IMR-90 (cell line): ENCODE results near the gene G3BP1. TPM values are rescaled to one million over a fixed set of nuclear protein-coding genes. Genes with fewer than 3 reads are reported as not detected.
A peak's percentile ranks its signal among the peaks of the same experiment; 100 is the strongest.

ENCODE experiments used
- ATAC-seq: fragments of 200-7000 bp; cut with Tn5 transposase; 2 replicates; pipeline ENCODE4 v1.9.1; 2020; ENCODE audit warnings: low read depth, mild to moderate bottlenecking, moderate library complexity
- BruUV-seq: library from RNA; stranded (reverse); fragments of 400-500 nt; replicated peaks from 2 replicates; lab custom pipeline; 2021; lab: Mats Ljungman, UMichigan
- CTCF ChIA-PET: fragments of 300-600 bp; formaldehyde crosslinking; extraction: SDS; loops from one replicate; lab custom pipeline; 2021; ENCODE audit warnings: antibody characterized with exemption; lab: Yijun Ruan, JAX
- POLR2A ChIA-PET: fragments of 300-600 bp; sonication (Branson Sonifier 250); formaldehyde crosslinking; loops from one replicate; lab custom pipeline; 2022; ENCODE audit warnings: antibody characterized with exemption; ENCODE audit not compliant: unreplicated experiment; lab: Charles Lee
- DNase-seq: peaks from one replicate; pipeline ENCODE4 v3.0.0; 2013
- H2AFZ ChIP-seq: replicated peaks from 2 replicates; pipeline ENCODE3; 2013; ENCODE audit warnings: low read length, mild to moderate bottlenecking; ENCODE audit not compliant: poor library complexity
- H2AK5ac ChIP-seq: 2 replicates; pipeline ENCODE4 v1.6.1; 2013; ENCODE audit warnings: low read depth, low read length, inconsistent platforms
- H2AK9ac ChIP-seq: replicated peaks from 2 replicates; pipeline ENCODE3; 2013; ENCODE audit warnings: mild to moderate bottlenecking, low read depth, low read length, moderate library complexity; ENCODE audit not compliant: poor library complexity
- H2BK120ac ChIP-seq: 2 replicates; pipeline ENCODE4 v1.6.1; 2013; ENCODE audit warnings: low read depth, low read length, inconsistent platforms
- H2BK15ac ChIP-seq: 3 replicates; pipeline ENCODE4 v1.6.1; 2013; ENCODE audit warnings: low read depth, low read length, inconsistent platforms
- H2BK20ac ChIP-seq: 2 replicates; pipeline ENCODE4 v1.6.1; 2013; ENCODE audit warnings: low read depth, mild to moderate bottlenecking, inconsistent platforms, low read length, moderate library complexity
- H2BK5ac ChIP-seq: 2 replicates; pipeline ENCODE4 v1.6.1; 2013; ENCODE audit warnings: mild to moderate bottlenecking, low read depth, low read length, inconsistent platforms; ENCODE audit not compliant: poor library complexity, severe bottlenecking
- H3K14ac ChIP-seq: replicated peaks from 2 replicates; pipeline ENCODE4 v1.6.1; 2013; ENCODE audit warnings: low read depth, low read length, inconsistent platforms
- H3K18ac ChIP-seq: 2 replicates; pipeline ENCODE4 v1.6.1; 2013; ENCODE audit warnings: low read depth, low read length, control low read depth
- H3K23ac ChIP-seq: 2 replicates; pipeline ENCODE4 v1.6.1; 2013; ENCODE audit warnings: low read depth, low read length, inconsistent platforms
- H3K27ac ChIP-seq: 2 replicates; pipeline ENCODE4 v1.5.1; 2013; ENCODE audit warnings: mild to moderate bottlenecking, control low read depth, low read length; ENCODE audit not compliant: insufficient read depth
- H3K27me3 ChIP-seq: 2 replicates; pipeline ENCODE4 v1.6.1; 2013; ENCODE audit warnings: low read length; ENCODE audit not compliant: control insufficient read depth, insufficient read depth
- H3K36me3 ChIP-seq: 2 replicates; pipeline ENCODE4 v1.6.1; 2013; ENCODE audit warnings: low read length, mixed read lengths; ENCODE audit not compliant: control insufficient read depth, insufficient read depth
- H3K4ac ChIP-seq: 2 replicates; pipeline ENCODE4 v1.6.1; 2013; ENCODE audit warnings: low read depth, low read length, inconsistent platforms
- H3K4me1 ChIP-seq: 2 replicates; pipeline ENCODE4 v1.6.1; 2013; ENCODE audit warnings: low read length, mixed read lengths; ENCODE audit not compliant: control insufficient read depth, insufficient read depth
- H3K4me2 ChIP-seq: 2 replicates; pipeline ENCODE4 v1.6.1; 2013; ENCODE audit warnings: low read depth, mild to moderate bottlenecking, control low read depth, low read length, moderate library complexity
- H3K4me3 ChIP-seq: 2 replicates; pipeline ENCODE4 v1.5.1; 2013; ENCODE audit warnings: low read depth, mild to moderate bottlenecking, control low read depth, low read length, moderate library complexity; ENCODE audit not compliant: insufficient read depth
- H3K56ac ChIP-seq: 2 replicates; pipeline ENCODE4 v1.6.1; 2013; ENCODE audit warnings: low read length, inconsistent platforms; ENCODE audit not compliant: insufficient read depth; ENCODE audit errors: extremely low read depth
- H3K79me1 ChIP-seq, 2 experiments: 2 replicates each; pipeline ENCODE4 v1.6.1; 2013; ENCODE audit warnings: low read length in 2 of 2, inconsistent platforms in 1 of 2, low read depth in 1 of 2
- H3K9ac ChIP-seq: 2 replicates; pipeline ENCODE4 v1.6.1; 2013; ENCODE audit warnings: low read depth, low read length, control low read depth
- H3K9me1 ChIP-seq: 2 replicates; pipeline ENCODE4 v1.6.1; 2013; ENCODE audit warnings: low read length, inconsistent platforms; ENCODE audit not compliant: insufficient read depth
- H3K9me3 ChIP-seq: 2 replicates; pipeline ENCODE4 v1.6.1; 2013; ENCODE audit warnings: low read length; ENCODE audit not compliant: control insufficient read depth, insufficient read depth
- H4K20me1 ChIP-seq: 2 replicates; pipeline ENCODE4 v1.6.1; 2013; ENCODE audit warnings: low read length, inconsistent platforms; ENCODE audit not compliant: insufficient read depth
- H4K5ac ChIP-seq: 2 replicates; pipeline ENCODE4 v1.6.1; 2013; ENCODE audit warnings: mild to moderate bottlenecking, low read depth, low read length, control low read depth
- H4K8ac ChIP-seq, 2 experiments: 2 replicates each; pipeline ENCODE4 v1.6.1; 2013; ENCODE audit warnings: low read depth in 2 of 2, low read length in 2 of 2, control low read depth in 1 of 2, inconsistent platforms in 1 of 2
- H4K91ac ChIP-seq: 2 replicates; pipeline ENCODE4 v1.6.1; 2013; ENCODE audit warnings: low read depth, low read length, inconsistent platforms; ENCODE audit not compliant: insufficient read depth
- CEBPB ChIP-seq: IDR thresholded peaks from 2 replicates; pipeline ENCODE4 v1.6.1; 2012; ENCODE audit warnings: low read depth, low read length, improper control_type of control experiment
- CHD1 ChIP-seq: IDR thresholded peaks from 2 replicates; pipeline ENCODE4 v1.6.1; 2012; ENCODE audit warnings: low read depth, low read length, improper control_type of control experiment
- CTCF ChIP-seq: conservative IDR thresholded peaks from 2 replicates; pipeline ENCODE4 v1.5.1; 2012; ENCODE audit warnings: mild to moderate bottlenecking, low read depth, low read length, improper control_type of control experiment
- ELK1 ChIP-seq: fragments of 150-350 bp; IDR thresholded peaks from 2 replicates; pipeline ENCODE4 v1.6.1; 2016; ENCODE audit warnings: low read depth, mild to moderate bottlenecking, low read length, moderate library complexity, borderline replicate concordance
- FOS ChIP-seq: fragments of 150-350 bp; IDR thresholded peaks from 2 replicates; pipeline ENCODE4 v1.6.1; 2016; ENCODE audit warnings: low read depth, low read length
- MAFK ChIP-seq: IDR thresholded peaks from 2 replicates; pipeline ENCODE4 v1.6.1; 2012; ENCODE audit warnings: low read depth, low read length, improper control_type of control experiment
- MAZ ChIP-seq: IDR thresholded peaks from 2 replicates; pipeline ENCODE4 v1.6.1; 2012; ENCODE audit warnings: low read depth, mild to moderate bottlenecking, low read length, improper control_type of control experiment, moderate library complexity, borderline replicate concordance
- MXI1 ChIP-seq: IDR thresholded peaks from 2 replicates; pipeline ENCODE4 v1.6.1; 2012; ENCODE audit warnings: low read depth, mild to moderate bottlenecking, low read length, moderate library complexity, borderline replicate concordance
- NFE2L2 ChIP-seq: fragments of 150-350 bp; IDR thresholded peaks from 2 replicates; pipeline ENCODE4 v1.6.1; 2016; ENCODE audit warnings: low read depth, mild to moderate bottlenecking, low read length
- POLR2A ChIP-seq: IDR thresholded peaks from 2 replicates; pipeline ENCODE4 v1.6.1; 2012; ENCODE audit warnings: mild to moderate bottlenecking, low read depth, low read length
- RAD21 ChIP-seq: IDR thresholded peaks from 2 replicates; pipeline ENCODE4 v1.6.1; 2012; ENCODE audit warnings: low read length, improper control_type of control experiment
- RCOR1 ChIP-seq: IDR thresholded peaks from 2 replicates; pipeline ENCODE4 v1.6.1; 2012; ENCODE audit warnings: mild to moderate bottlenecking, low read length, improper control_type of control experiment; ENCODE audit not compliant: insufficient replicate concordance
- RFX5 ChIP-seq: IDR thresholded peaks from 2 replicates; pipeline ENCODE4 v1.8.0; 2012; ENCODE audit warnings: low read depth, mild to moderate bottlenecking, low read length, moderate library complexity
- SMC3 ChIP-seq: fragments of 150-350 bp; IDR thresholded peaks from 2 replicates; pipeline ENCODE4 v1.6.1; 2016; ENCODE audit warnings: low read depth, mild to moderate bottlenecking, antibody characterized with exemption, low read length, moderate library complexity
- USF2 ChIP-seq: fragments of 150-350 bp; IDR thresholded peaks from 2 replicates; pipeline ENCODE4 v1.6.1; 2017; ENCODE audit warnings: mild to moderate bottlenecking, antibody characterized with exemption, low read length, low read depth
- WGBS, 2 experiments: methylation state at CpG; one replicate each; pipeline versions ENCODE4 v1.1.5 to v1.1.7; 2013; ENCODE audit warnings: missing lambda C conversion rate in 2 of 2; ENCODE audit not compliant: insufficient read length in 1 of 2; ENCODE audit errors: extremely low coverage in 2 of 2; 5-methylcytosine and 5-hydroxymethylcytosine counted together
- dilution Hi-C: fragments of 300-500 bp; cut with HindIII; formaldehyde crosslinking; loops from one replicate; pipeline ENCODE4 v1.14.3; 2018; ENCODE audit warnings: low sequenced_read_pairs; ENCODE audit not compliant: unreplicated experiment
- in situ Hi-C: fragments of 300-500 bp; cut with MboI; formaldehyde crosslinking; loops from 3 replicates; pipeline ENCODE4 v1.14.3; 2019; ENCODE audit warnings: low sequenced_read_pairs, inconsistent platforms, mixed read lengths
- intact Hi-C: fragments of 100-400 bp; cut with micrococcal nuclease; formaldehyde crosslinking; loops from 2 replicates; pipeline ENCODE4 v1.10.0; 2022
- polyA plus RNA-seq, 3 experiments: library from polyadenylated mRNA; depleted of rRNA; stranded (reverse); fragments of >200 nt; gene quantifications; 2 replicates each; pipeline ENCODE4 v1.2.3, GENCODE V29; 2012; ENCODE audit warnings: low replicate concordance in 1 of 3
- total RNA-seq: library from RNA; depleted of rRNA; stranded (reverse); fragments of >200 nt; gene quantifications from 2 replicates; pipeline ENCODE4 v1.2.3, GENCODE V29; 2012

G3BP1 gene
- total and polyA plus RNA-seq, 2 of the 4 experiments (the other 2 are of a cell fraction), result 40.2 to 482 TPM

- no TSS peak for BruUV-seq
- ATAC-seq (no peak), DNase-seq (peak; percentile 33)
- peaks cover 35 to 59% of the 10 kb centered on the region in 2 experiments for H3K79me1 ChIP-seq
- no peak overlapping the region for H4K91ac ChIP-seq
- no peak overlapping the region for H2BK15ac ChIP-seq
- H3K9ac ChIP-seq, result no peak overlapping the region
- 88% methylated on average over 1 of the region's 1 CpG; no CpG with 5 or more reads in 1 of the 2 experiments for WGBS, 2 experiments
- H3K4me3 ChIP-seq, result no peak overlapping the region
- no peaks in the 10 kb centered on the region for H3K27me3 ChIP-seq
- intact Hi-C loops (no loop called here), dilution Hi-C loops (no loop called here), in situ Hi-C loops (no loop called here)
- no peak overlapping the region for H3K23ac ChIP-seq
- H2AFZ ChIP-seq, result no peak overlapping the region
- H3K9me3 ChIP-seq, result no peaks in the 10 kb centered on the region
- TF ChIP-seq CEBPB, result no peak
- no peak for TF ChIP-seq CHD1
- TF ChIP-seq MAFK, result no peak
- TF ChIP-seq SMC3, result no peak
- no peak for TF ChIP-seq FOS
- TF ChIP-seq ELK1, result no peak
- no peak for TF ChIP-seq RCOR1
- no peak for TF ChIP-seq NFE2L2
- no peak for TF ChIP-seq CTCF
- no peak for TF ChIP-seq MAZ
- no peak for TF ChIP-seq MXI1
- TF ChIP-seq RFX5, result no peak
- TF ChIP-seq RAD21, result no peak
- TF ChIP-seq POLR2A, result no peak
- TF ChIP-seq USF2, result no peak
- H3K36me3 ChIP-seq, result peaks cover 19% of the 10 kb centered on the region
- no peak overlapping the region for H4K5ac ChIP-seq
- H3K14ac ChIP-seq, result no peak overlapping the region
- no peak overlapping the region for H2AK5ac ChIP-seq
- peaks cover 9% of the 10 kb centered on the region for H3K4me1 ChIP-seq
- H3K27ac ChIP-seq, result no peak overlapping the region
- H3K9me1 ChIP-seq, result no peaks in the 10 kb centered on the region
- ChIA-PET POLR2A (no interaction called here), CTCF (no interaction called here)
- no peak overlapping the region for H3K4ac ChIP-seq
- no peak overlapping the region for H2BK20ac ChIP-seq
- no peak overlapping the region for H2BK5ac ChIP-seq
- H2BK120ac ChIP-seq, result no peak overlapping the region
- no peak overlapping the region for H4K8ac ChIP-seq
- H2AK9ac ChIP-seq, result no peak overlapping the region
- H3K18ac ChIP-seq, result no peak overlapping the region
- H3K56ac ChIP-seq, result no peak overlapping the region
- H4K20me1 ChIP-seq, result peaks cover 23% of the 10 kb centered on the region; the same call in 1 of the 2 replicates
- no peak overlapping the region for H3K4me2 ChIP-seq
Measured at GRCh38 chr5:151810897-151811296, 39.1 kb downstream of the G3BP1 start.
